Dermis microvascular lymphatic vessel endothelial cell (primary cell): ENCODE data around the gene IBA57. TPM values are rescaled to one million over a fixed set of nuclear protein-coding genes. Genes with fewer than 3 reads are reported as not detected.

ENCODE experiments used
- DNase-seq, 2 donors: peaks; one replicate each; pipeline versions ENCODE4 v3.0.0 to v3.0.0-alpha.2; 2010; ENCODE audit warnings: low read depth in 2 of 2
- total RNA-seq: library from RNA; depleted of rRNA; stranded (reverse); fragments of >200 nt; gene quantifications from 2 replicates; pipeline ENCODE4 v1.2.1, GENCODE V29; 2014

Gene IBA57
- total RNA-seq, 1 donor from 2014 or later = 6.0 TPM

- no peak for DNase-seq
These were observed 24.6 kb downstream of the IBA57 start for GRCh38 chr1:228190182-228190581.

GRCh38 chr1:228190778-228191177 is 25.2 kb downstream of the IBA57 start:
- no peak for DNase-seq

- no peak for DNase-seq
These were observed 28.8 kb downstream of the IBA57 start for GRCh38 chr1:228194436-228194835.

- DNase-seq = no peak
These were observed 29.6 kb downstream of the IBA57 start for GRCh38 chr1:228194921-228195812.

DNA sequence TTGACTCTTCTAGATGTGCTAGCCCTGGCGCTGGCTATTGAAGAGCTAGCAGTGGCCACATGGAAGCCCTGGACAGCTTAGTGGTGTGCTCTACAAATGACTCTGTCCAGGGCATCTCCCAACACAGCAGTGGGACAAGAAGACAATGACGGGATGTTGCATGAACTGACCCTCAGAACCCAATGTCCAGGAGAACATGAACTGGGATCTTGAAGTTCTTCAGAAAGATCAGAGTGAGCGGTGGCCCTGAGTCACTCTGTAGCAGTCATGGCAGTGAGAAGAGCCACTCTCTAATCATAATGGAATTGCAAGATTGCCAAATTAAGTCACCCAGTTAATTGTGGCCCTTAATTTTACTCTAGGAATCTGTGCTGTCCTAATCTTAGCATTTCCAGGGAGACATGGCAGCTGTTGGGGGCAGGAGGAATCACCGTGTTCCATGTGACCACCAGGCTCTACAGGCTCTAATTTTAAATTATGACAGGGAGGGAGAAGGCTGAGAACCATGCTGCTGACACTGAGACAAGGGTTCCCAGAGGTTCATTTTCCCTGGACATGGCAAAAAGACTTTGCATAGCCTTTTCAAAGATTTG is 32.0 kb downstream of the IBA57 start:
- no peak for DNase-seq

- DNase-seq = no peak
These were observed 33.5 kb downstream of the IBA57 start for GRCh38 chr1:228198977-228199590.

- DNase-seq = no peak
These were observed 39.4 kb downstream of the IBA57 start for GRCh38 chr1:228204958-228205357.

- no peak for DNase-seq
These were observed 40.2 kb downstream of the IBA57 start for GRCh38 chr1:228205526-228206436.

DNA sequence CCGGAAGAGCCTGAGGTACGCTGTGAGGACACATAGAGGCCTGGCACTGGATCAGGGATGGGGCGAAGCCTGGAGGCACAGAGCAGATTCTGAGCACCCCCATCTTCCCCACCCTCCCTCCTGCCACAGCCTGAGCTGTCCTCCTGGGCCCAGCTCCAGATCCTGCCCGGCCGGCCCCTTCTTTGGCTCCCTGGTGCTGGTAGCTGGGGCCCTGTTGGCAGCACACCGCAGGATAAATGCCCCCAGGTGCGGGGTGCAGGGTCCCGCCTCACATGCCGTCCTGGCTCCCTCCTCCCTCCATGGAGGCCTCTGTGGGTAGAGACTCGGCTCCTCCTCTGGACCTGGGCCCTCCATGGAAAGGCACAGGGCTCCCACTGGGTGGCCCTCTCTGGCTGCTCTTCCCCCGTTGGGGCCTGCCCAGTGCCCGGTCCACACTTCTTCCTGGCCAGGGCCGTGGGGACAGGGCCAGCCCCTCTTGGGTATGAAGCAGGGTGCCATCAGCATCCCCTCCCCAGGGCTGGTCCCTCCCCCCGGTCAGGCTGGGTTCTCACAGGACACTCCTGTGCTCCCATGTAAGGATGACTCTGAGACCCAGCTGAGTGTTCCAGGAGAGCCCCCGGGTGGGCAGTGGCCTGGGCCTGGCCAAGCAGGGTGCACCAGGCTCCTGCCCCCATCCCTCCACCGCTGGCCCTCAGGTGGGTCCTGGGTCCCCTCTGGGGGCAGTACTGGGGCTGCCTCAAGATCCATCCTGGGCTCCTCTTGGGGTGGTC is 41.2 kb downstream of the IBA57 start:
- DNase-seq = no peak

- no peak for DNase-seq
These were observed 41.8 kb downstream of the IBA57 start for GRCh38 chr1:228207381-228207810.

DNA sequence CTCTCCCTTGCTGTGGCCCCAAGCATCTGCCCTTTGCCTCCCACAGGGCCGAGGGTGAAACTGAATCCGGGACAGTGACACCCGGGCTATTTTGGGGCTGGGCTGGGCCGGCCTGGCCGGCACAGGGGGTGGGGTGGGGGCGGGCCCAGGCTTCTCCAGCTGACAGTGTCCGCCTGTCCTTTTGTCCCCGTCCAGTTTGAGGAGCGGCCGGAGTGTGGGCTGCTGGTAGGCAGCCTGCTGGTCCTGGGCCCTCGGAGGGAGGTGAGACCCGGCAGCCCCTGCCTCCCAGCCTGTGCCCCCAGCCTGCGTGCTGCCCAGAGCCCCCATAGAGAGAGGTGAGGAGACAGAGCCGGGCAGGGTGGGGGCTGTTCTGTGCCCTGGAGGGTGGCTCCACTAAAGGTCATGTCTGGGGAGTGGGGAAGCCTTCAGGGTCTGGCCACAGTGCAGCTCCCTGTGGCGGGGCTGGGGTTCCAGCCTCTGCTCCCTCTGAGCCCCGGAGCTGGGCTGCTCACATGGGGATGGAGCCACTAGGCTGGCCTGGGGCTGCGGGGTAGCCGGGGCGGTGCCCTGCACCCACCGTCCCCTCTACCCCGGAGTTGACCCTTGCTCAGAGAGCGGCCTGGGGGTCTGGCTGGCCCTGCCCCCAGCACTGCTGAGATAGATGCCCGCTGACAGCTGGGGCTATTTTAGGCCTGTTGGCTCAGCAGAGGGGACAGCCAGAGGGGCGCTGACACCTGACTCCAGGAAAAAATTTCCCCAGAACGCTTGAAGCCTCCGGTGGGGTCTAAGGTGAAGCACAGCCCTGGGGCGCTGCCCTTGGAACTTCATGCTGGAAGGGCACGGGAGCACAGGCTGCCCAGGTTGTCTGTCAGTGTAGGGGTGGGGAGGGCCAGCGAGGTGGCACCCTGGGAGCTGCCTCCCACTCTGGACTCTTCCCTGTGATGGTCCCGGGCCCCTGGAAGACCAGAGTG is 42.5 kb downstream of the IBA57 start, which contains the start of gene OBSCN:
OBSCN (plus strand) TSS at position 194 of the 971 bp plus-strand sequence. CDS start 3,740 bp downstream, outside the sequence.
- DNase-seq = no peak

- no peak for DNase-seq
These were observed 43.4 kb downstream of the IBA57 start for GRCh38 chr1:228208831-228209551.

- no peak for DNase-seq
These were observed 44.1 kb downstream of the IBA57 start for GRCh38 chr1:228209657-228210056.

GRCh38 chr1:228210076-228210651 is 44.6 kb downstream of the IBA57 start:
- DNase-seq = no peak

DNA sequence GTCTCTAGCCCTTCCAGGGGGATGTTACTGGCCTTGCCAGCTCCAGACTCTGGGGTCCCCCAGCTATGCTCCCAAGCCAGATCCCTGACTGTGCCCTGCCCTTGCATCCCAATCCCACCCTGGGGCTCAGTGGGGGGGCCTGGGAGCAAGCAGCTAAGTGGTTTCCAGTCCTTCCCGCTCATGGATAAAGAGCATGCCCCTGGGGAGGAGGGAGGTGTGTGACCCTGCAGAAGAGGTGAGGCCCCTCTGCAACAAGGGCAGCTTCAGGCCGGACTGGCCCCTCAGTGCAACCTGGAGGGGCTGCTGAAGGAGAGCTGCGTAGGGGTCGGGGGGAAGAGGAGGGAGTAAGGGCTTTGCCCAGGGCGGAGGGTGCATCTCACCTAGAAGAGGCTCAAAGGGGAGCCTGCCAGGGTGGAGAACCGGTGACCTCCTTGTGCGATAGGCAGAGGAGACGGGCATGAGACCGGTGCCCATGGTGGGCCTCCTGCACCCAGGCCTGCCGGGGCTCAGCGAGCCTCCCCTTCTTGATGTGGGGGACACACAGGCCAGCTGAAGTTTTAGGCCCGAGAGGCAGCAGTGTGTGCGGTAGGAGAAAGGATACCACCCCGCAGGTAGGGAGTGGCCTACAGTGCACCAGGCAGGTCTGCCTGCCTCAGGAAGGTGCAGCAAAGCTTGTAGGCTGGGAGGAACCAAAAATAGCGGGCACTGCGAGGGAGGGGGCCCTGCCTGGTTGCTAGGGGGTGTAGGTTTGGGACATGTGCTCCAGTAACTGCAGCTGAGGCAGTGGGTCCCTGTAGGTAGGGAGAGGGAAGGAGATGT is 45.3 kb downstream of the IBA57 start:
- DNase-seq = no peak

- DNase-seq = no peak
These were observed 46.2 kb downstream of the IBA57 start for GRCh38 chr1:228211531-228212414.
